A673 (cell line): Measurements from ENCODE around the gene DAPK1. TPM values are rescaled to one million over a fixed set of nuclear protein-coding genes. Genes with fewer than 3 reads are reported as not detected.

Source experiments
- BruUV-seq: library from RNA; stranded (reverse); fragments of 400-500 nt; replicated peaks from 2 replicates; lab custom pipeline; 2021; lab: Mats Ljungman, UMichigan
- CTCF ChIA-PET: fragments of 300-600 bp; sonication (Branson Sonifier 250); formaldehyde crosslinking; loops from one replicate; lab custom pipeline; 2022; ENCODE audit warnings: antibody characterized with exemption; lab: Charles Lee
- POLR2A ChIA-PET: fragments of 300-600 bp; sonication (Branson Sonifier 250); formaldehyde crosslinking; loops from one replicate; lab custom pipeline; 2022; ENCODE audit warnings: antibody characterized with exemption; ENCODE audit not compliant: low non-redundant PET; lab: Charles Lee
- DNase-seq: peaks from one replicate; pipeline ENCODE4 v3.0.0-alpha.2; 2015; ENCODE audit warnings: low spot score
- H3K27ac ChIP-seq: fragments of 200-600 bp; sonication (generic); 2 replicates; pipeline ENCODE4 v1.5.1; 2016; ENCODE audit warnings: mixed run types, low read depth, mild to moderate bottlenecking, mixed read lengths, antibody characterized with exemption, low read length; ENCODE audit not compliant: poor library complexity, severe bottlenecking
- H3K27me3 ChIP-seq: fragments of 200-600 bp; sonication (generic); replicated peaks from 2 replicates; pipeline ENCODE4 v1.6.1; 2017; ENCODE audit warnings: mixed run types, low read depth, mild to moderate bottlenecking, mixed read lengths, antibody characterized with exemption, low read length; ENCODE audit not compliant: insufficient read depth, poor library complexity
- H3K36me3 ChIP-seq: fragments of 200-600 bp; sonication (generic); 2 replicates; pipeline ENCODE4 v1.6.1; 2016; ENCODE audit warnings: mixed run types, mild to moderate bottlenecking, mixed read lengths, antibody characterized with exemption, low read length; ENCODE audit not compliant: insufficient read depth, poor library complexity, severe bottlenecking
- H3K4me1 ChIP-seq: fragments of 200-600 bp; sonication (generic); 2 replicates; pipeline ENCODE4 v1.6.1; 2017; ENCODE audit warnings: mixed run types, mild to moderate bottlenecking, mixed read lengths, antibody characterized with exemption, low read length; ENCODE audit not compliant: insufficient read depth, poor library complexity, severe bottlenecking
- H3K4me3 ChIP-seq: fragments of 200-600 bp; sonication (generic); 2 replicates; pipeline ENCODE4 v1.5.1; 2016; ENCODE audit warnings: low read depth, mixed run types, mild to moderate bottlenecking, mixed read lengths, low read length; ENCODE audit not compliant: poor library complexity, severe bottlenecking
- H3K9me3 ChIP-seq: fragments of 200-600 bp; sonication (generic); 2 replicates; pipeline ENCODE4 v1.6.1; 2016; ENCODE audit warnings: mixed run types, low read depth, mild to moderate bottlenecking, mixed read lengths, antibody characterized with exemption, low read length; ENCODE audit not compliant: poor library complexity, severe bottlenecking
- EZH2 ChIP-seq: fragments of 200-600 bp; sonication (generic); IDR thresholded peaks from 2 replicates; pipeline ENCODE4 v1.6.1; 2017; ENCODE audit warnings: borderline replicate concordance, low read depth, mild to moderate bottlenecking, mixed read lengths, antibody characterized with exemption, low read length; ENCODE audit not compliant: poor library complexity, severe bottlenecking
- intact Hi-C: fragments of 100-400 bp; cut with micrococcal nuclease; formaldehyde crosslinking; loops from one replicate; pipeline ENCODE4 v1.10.0; 2022; ENCODE audit not compliant: unreplicated experiment
- total RNA-seq: library from RNA; stranded (reverse); gene quantifications from 2 replicates; pipeline ENCODE4 v1.2.3, GENCODE V29; 2021
- TF ChIP-seq, protein P1 (sequence below): fragments of 300-800, 200-600 bp; sonication (generic); conservative IDR thresholded peaks from 2 replicates; pipeline ENCODE4 v1.5.1; 2017; ENCODE audit warnings: low read depth, mild to moderate bottlenecking, antibody characterized with exemption, low read length, moderate library complexity, mixed read lengths

DAPK1 gene
- total RNA-seq, 1 experiment from 2014 or later, result 380 TPM

DNA sequence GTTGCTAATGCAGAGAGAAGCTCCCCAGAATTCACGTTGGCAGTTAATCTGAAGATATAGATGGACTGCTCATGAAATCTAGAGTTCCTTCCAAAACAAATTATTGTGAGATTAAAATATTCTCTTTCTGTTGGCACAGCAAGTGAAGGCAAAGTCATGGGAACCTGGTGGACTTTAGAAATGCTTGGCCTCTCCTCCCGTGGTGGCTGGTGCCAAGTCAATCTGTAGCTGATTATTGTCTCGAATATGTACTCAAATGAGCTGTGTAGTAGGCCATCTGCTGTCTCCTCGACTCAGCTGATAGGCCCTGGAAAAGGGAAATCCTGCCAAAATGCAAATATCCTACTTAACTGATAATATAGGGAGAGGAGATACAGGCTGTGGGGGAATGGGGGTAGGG is 69.3 kb downstream of the DAPK1 start:
- H3K27ac ChIP-seq, result peak overlapping the region; percentile 16
- peaks cover 57% of the 10 kb centered on the region for H3K4me1 ChIP-seq
- H3K27me3 ChIP-seq, result no peaks in the 10 kb centered on the region

DNA sequence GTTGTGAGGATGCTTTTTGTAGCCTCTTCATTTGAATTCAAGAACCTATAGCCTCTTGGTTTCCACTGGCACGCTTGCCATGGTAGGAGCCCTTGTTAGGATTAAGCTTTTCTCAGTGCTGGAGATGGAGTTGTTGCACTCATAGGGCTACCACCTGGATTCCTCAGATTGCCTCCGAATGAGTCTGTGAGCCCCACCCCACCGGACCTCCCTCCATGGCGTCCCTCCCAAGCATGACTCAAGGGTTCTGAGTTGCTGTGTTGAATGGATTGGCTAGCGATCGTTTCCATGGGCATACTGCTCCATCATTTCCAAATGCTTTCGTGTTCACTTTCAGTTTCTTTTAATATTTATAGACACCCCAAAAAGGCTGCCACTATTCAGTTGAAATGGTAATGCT is 69.9 kb downstream of the DAPK1 start:
- DNase-seq, result no peak

More for the DNA sequence above, 69.3 kb downstream of the DAPK1 start:
- no peak overlapping the region for H3K4me3 ChIP-seq
- intact Hi-C loops, result no loop called here
- peak; percentile 64 for DNase-seq
- ChIA-PET CTCF (no interaction called here), POLR2A (no interaction called here)
- peaks cover 37% of the 10 kb centered on the region for H3K36me3 ChIP-seq
- no peak for TF ChIP-seq EZH2
- TF ChIP-seq, protein P1, sequence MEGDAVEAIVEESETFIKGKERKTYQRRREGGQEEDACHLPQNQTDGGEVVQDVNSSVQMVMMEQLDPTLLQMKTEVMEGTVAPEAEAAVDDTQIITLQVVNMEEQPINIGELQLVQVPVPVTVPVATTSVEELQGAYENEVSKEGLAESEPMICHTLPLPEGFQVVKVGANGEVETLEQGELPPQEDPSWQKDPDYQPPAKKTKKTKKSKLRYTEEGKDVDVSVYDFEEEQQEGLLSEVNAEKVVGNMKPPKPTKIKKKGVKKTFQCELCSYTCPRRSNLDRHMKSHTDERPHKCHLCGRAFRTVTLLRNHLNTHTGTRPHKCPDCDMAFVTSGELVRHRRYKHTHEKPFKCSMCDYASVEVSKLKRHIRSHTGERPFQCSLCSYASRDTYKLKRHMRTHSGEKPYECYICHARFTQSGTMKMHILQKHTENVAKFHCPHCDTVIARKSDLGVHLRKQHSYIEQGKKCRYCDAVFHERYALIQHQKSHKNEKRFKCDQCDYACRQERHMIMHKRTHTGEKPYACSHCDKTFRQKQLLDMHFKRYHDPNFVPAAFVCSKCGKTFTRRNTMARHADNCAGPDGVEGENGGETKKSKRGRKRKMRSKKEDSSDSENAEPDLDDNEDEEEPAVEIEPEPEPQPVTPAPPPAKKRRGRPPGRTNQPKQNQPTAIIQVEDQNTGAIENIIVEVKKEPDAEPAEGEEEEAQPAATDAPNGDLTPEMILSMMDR, result no peak
- no peaks in the 10 kb centered on the region for H3K9me3 ChIP-seq
- BruUV-seq, result no TSS peak

DNA sequence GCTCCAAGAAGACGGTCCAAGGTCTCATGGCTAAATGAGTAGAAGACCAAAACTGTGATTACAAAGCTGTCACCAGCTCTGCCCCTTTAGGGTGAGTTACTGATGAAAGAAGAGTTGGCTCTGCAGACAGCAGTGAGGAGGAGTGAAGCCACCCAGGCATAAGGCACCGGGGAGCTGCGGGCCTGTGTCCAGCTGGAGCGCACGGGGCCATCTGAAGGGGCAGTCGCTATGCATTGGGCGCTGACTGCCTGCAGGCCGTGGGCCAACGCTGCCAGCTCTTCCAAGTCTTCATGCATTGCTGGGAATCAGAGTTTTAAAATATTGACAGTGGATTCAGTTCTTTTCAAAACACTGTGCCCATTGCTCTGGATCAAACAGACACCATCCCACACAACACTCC is 70.3 kb downstream of the DAPK1 start:
- H3K36me3 ChIP-seq, result peaks cover 39% of the 10 kb centered on the region
- intact Hi-C loops, result no loop called here
- peak overlapping the region; percentile 1 for H3K27ac ChIP-seq
- TF ChIP-seq, protein P1, result no peak
- no peak for TF ChIP-seq EZH2
- POLR2A ChIA-PET, result no interaction called here
- CTCF ChIA-PET, result no interaction called here
- H3K9me3 ChIP-seq, result no peaks in the 10 kb centered on the region
- no peak for DNase-seq
- H3K27me3 ChIP-seq, result no peaks in the 10 kb centered on the region
- H3K4me1 ChIP-seq, result peaks cover 57% of the 10 kb centered on the region
- no TSS peak for BruUV-seq
- no peak overlapping the region for H3K4me3 ChIP-seq

More for the DNA sequence above, 69.9 kb downstream of the DAPK1 start:
- no TSS peak for BruUV-seq
- POLR2A ChIA-PET, result no interaction called here
- peaks cover 39% of the 10 kb centered on the region for H3K36me3 ChIP-seq
- no peaks in the 10 kb centered on the region for H3K27me3 ChIP-seq
- no peaks in the 10 kb centered on the region for H3K9me3 ChIP-seq
- peaks cover 57% of the 10 kb centered on the region for H3K4me1 ChIP-seq
- CTCF ChIA-PET, result no interaction called here
- TF ChIP-seq, protein P1, result no peak
- no peak for TF ChIP-seq EZH2
- intact Hi-C loops, result no loop called here
- no peak overlapping the region for H3K4me3 ChIP-seq
- no peak overlapping the region for H3K27ac ChIP-seq
